Measurements from ENCODE around the gene FAM89B. TPM values are rescaled to one million over a fixed set of nuclear protein-coding genes. Genes with fewer than 3 reads are reported as not detected.

Gene FAM89B
- total RNA-seq, 1 donor from 2014 or later = 62.4 TPM

DNA sequence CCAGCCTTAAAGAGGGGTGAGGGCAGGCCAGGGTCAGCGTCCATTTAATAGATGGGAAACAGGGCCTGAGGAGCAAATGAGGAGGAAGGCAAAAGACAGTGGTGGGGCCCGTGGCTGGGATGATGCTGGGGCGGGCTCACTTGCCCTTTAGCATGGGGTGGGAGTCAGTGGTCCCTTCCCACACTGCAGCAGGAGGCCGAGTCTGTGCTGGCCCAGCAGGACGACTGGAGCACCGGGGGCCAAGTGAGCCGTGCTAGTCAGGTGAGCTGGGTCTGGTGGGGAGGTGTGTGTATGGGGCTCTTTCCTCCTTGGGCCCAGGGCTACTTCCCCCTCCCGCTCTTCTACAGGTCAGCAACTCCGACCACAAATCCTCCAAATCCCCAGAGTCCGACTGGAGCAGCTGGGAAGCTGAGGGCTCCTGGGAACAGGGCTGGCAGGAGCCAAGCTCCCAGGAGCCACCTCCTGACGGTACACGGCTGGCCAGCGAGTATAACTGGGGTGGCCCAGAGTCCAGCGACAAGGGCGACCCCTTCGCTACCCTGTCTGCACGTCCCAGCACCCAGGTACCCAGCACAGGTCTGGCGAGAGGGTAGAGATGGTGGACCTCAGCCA is 34.6 kb upstream of the FAM89B start:
- Histone ChIP-seq H3K4me3 (no peak overlapping the region), H3K9me3 (no peaks in the 10 kb centered on the region), H3K27me3 (no peaks in the 10 kb centered on the region), H3K27ac (no peak overlapping the region), H3K4me1 (peaks cover 28% of the 10 kb centered on the region), H3K36me3 (peaks cover 0 to 24% of the 10 kb centered on the region in 2 donors)
- intact Hi-C loops (cut with DNase I) = no loop called here
- DNase-seq (ENCODE audit: extremely low spot score in 2 of 2) = no peak
- no peak for TF ChIP-seq POLR2A (IDR thresholded peaks at IDR 0.05)
- no peak for TF ChIP-seq POLR2AphosphoS5 (IDR thresholded peaks at IDR 0.05; ENCODE audit: insufficient read depth in 1 of 2, low read depth in 1 of 2)
- TF ChIP-seq, protein P1, sequence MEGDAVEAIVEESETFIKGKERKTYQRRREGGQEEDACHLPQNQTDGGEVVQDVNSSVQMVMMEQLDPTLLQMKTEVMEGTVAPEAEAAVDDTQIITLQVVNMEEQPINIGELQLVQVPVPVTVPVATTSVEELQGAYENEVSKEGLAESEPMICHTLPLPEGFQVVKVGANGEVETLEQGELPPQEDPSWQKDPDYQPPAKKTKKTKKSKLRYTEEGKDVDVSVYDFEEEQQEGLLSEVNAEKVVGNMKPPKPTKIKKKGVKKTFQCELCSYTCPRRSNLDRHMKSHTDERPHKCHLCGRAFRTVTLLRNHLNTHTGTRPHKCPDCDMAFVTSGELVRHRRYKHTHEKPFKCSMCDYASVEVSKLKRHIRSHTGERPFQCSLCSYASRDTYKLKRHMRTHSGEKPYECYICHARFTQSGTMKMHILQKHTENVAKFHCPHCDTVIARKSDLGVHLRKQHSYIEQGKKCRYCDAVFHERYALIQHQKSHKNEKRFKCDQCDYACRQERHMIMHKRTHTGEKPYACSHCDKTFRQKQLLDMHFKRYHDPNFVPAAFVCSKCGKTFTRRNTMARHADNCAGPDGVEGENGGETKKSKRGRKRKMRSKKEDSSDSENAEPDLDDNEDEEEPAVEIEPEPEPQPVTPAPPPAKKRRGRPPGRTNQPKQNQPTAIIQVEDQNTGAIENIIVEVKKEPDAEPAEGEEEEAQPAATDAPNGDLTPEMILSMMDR (IDR thresholded peaks at IDR 0.05) = no peak

DNA sequence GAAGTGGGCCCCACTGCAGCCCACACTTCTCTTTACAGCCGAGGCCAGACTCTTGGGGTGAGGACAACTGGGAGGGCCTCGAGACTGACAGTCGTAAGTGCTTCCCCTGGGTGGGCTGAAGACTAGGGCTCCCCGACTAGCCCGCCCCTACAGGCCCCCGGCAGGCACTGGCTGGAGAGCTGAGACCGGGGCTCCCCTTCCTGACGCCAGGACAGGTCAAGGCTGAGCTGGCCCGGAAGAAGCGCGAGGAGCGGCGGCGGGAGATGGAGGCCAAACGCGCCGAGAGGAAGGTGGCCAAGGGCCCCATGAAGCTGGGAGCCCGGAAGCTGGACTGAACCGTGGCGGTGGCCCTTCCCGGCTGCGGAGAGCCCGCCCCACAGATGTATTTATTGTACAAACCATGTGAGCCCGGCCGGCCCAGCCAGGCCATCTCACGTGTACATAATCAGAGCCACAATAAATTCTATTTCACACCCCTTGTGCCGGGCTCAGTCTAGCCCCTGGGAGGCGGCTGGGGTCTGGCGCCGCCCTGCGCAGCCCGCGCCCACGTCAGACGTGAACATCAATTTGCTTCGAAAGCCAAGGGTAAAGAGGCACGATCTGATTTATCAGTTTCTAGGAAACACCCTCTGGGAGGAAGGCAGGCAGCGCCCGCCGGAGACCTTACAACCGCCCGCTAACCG is 34.0 kb upstream of the FAM89B start:
- H3K36me3 ChIP-seq = peaks cover 0 to 18% of the 10 kb centered on the region in 2 donors
- no peak overlapping the region for H3K27ac ChIP-seq
- DNase-seq (ENCODE audit: extremely low spot score in 2 of 2) = no peak
- H3K4me3 ChIP-seq = no peak overlapping the region
- no peaks in the 10 kb centered on the region for H3K9me3 ChIP-seq
- no peaks in the 10 kb centered on the region for H3K27me3 ChIP-seq
- intact Hi-C loops (cut with DNase I) = no loop called here
- TF ChIP-seq POLR2A (IDR thresholded peaks at IDR 0.05) = no peak
- peak in 1 of 2 donors; percentile 46 for TF ChIP-seq POLR2AphosphoS5 (IDR thresholded peaks at IDR 0.05; ENCODE audit: insufficient read depth in 1 of 2, low read depth in 1 of 2)
- peaks cover 28% of the 10 kb centered on the region for H3K4me1 ChIP-seq

DNA sequence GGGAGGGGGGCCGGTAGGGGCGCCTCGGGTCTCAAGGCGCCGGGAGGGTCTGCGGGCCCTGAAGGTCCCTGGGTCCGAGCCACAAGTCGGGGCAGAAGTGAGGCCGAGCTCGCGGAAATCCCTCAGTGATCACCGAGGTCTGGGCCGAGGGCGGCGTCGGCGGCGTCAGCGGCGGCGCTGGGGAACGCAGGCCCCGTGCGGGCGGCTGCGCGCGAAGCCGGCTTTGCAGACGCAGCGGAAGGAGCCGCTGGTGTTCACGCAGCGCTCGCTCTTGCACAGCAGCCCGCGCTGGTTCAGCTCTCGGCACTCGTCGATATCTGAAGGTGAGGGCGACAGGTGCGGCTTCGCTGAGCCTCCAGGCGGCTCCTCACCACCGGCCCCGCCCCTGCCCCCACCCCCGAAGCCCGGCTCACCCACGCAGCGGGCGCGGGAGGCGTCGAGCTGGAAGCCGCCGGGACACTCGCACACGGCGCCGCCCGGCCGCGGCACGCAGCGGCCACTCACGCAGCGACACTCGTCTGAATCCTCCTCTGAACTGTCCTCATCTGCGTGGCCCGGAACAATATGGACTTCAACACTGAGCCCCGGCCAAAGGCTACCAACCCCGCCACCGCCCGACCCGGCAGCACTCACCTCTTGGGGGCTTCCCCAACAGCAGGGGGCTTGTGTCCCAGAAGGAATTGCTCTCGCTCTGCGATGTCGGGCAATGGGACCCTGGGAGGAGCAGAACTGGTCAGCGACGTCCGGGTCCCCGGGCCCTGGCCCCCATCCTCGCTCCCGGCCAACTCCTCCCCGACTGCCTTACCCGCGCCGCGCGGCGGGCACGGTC is 33.2 kb upstream of the FAM89B start:
- no peaks in the 10 kb centered on the region for H3K9me3 ChIP-seq
- peaks cover 0 to 12% of the 10 kb centered on the region in 2 donors for H3K36me3 ChIP-seq
- DNase-seq (ENCODE audit: extremely low spot score in 2 of 2) = no peak
- TF ChIP-seq POLR2AphosphoS5 (IDR thresholded peaks at IDR 0.05; ENCODE audit: insufficient read depth in 1 of 2, low read depth in 1 of 2) = no peak
- TF ChIP-seq POLR2A (IDR thresholded peaks at IDR 0.05) = no peak
- TF ChIP-seq, protein P1 (IDR thresholded peaks at IDR 0.05) = no peak
- H3K27ac ChIP-seq = peak overlapping the region; percentile 98
- H3K4me1 ChIP-seq = peaks cover 28% of the 10 kb centered on the region
- H3K4me3 ChIP-seq = peak overlapping the region; percentile 55 to 89
- H3K27me3 ChIP-seq = no peaks in the 10 kb centered on the region
- intact Hi-C loops (cut with DNase I) = no loop called here

DNA sequence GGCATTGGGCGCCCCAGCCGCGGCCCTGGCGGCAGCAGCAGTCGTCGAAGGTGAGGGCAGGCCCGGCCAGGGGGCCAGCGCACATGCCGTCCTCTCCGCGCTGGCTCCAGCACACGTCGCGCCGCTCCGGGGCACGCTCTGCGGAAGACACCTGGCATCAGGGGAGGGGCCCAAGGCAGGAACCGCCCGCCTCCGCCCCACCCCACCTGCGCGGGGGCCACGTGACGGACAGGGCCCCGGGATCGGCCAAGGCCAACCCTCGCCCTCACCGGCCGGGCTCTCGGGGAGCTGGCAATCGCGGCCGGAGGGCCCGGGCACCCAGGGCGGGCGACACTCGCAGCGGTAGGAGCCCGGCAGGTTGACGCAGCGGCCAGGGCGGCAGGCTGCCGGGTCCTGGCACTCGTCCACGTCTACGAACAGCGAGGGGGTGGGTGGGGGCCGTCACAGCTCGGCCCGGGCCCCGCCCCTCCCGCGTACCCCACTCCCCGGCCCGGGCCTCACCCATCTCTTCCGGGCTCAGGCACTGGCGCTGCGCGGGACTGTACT is 32.5 kb upstream of the FAM89B start:
- TF ChIP-seq, protein P1 (IDR thresholded peaks at IDR 0.05) = no peak
- peak in 1 of 2 donors; percentile 5 for TF ChIP-seq POLR2AphosphoS5 (IDR thresholded peaks at IDR 0.05; ENCODE audit: insufficient read depth in 1 of 2, low read depth in 1 of 2)
- TF ChIP-seq POLR2A (IDR thresholded peaks at IDR 0.05) = no peak
- Histone ChIP-seq H3K27ac (peak overlapping the region; percentile 98), H3K27me3 (no peaks in the 10 kb centered on the region), H3K9me3 (no peaks in the 10 kb centered on the region), H3K36me3 (peaks cover 0 to 12% of the 10 kb centered on the region in 2 donors), H3K4me1 (peaks cover 28% of the 10 kb centered on the region), H3K4me3 (peak overlapping the region; percentile 55 to 89)
- intact Hi-C loops (cut with DNase I) = no loop called here
- DNase-seq (ENCODE audit: extremely low spot score in 2 of 2) = no peak

Measured in vagina (tissue), 2 donors.